DMS114 treated with DMSO at 0.1 percent for 48 hours (cell line): ENCODE results near the gene MTTP.

Experiments
- DNase-seq: peaks from one replicate; lab custom pipeline; 2025; ENCODE audit not compliant: unreplicated experiment; lab: John Stamatoyannopoulos, UW

Gene MTTP

GRCh38 chr4:99591757-99592156 is 17.1 kb downstream of the MTTP start:
- no peak for DNase-seq

DNA sequence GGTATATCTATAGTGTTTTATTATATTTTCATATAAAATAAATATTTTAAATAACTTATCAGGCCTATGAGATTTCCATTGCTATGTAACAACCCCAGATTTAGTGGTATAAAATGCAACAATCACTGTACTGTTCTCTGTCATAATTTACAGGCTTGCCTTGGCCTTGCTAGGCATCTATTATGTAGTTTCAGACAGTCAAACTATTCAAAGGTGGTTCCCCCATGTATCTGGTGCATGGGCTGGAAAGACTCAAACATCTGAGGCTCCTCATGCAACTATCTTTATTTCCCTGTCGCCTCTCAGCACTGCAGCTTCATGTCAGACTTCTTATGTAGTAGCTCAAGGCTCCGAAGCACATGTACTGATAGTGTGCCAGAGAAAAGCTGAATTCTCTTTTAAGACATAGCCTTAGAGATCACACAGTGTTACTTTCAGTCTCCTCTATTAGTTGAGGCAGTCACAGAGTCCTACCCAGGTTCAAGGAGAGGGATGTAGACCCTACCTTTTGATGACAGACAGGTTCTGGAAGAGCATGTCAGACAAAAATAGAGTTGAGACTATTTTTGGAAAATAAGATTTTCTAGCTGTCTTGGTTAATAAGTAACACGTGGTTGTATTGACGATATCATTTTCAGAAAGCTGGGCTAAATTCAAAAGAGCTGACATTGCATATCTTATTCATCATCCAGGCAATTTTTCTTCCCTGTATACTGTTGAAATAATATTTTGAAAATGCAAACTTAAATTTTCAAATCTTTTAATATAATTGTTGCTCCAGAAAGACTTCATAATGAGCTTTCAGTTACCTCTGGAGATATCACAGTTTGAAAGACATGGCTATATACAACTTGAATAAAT is 19.4 kb downstream of the MTTP start:
- DNase-seq: no peak

- DNase-seq: no peak
Observed at GRCh38 chr4:99594818-99595217, 20.2 kb downstream of the MTTP start.

- no peak for DNase-seq
Observed at GRCh38 chr4:99606716-99607115, 32.1 kb downstream of the MTTP start.

DNA sequence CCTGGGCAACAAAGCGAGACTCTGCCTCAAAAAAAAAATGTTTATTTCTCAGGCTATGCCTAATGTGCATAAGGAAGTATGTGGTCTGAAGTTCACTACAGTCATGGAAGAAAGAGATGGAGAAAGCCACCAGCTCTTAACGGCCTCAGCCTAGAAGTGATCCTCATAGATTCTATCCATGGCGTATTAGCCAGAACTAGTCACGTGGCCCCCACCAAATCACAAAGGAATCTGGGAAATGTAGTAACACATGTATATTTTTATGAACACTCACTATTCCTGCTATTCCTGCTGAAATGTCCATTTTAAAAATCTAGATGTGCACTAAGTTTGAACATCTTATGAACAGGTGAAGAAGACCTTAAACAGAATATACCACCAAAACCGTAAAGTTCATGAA is 33.8 kb downstream of the MTTP start:
- DNase-seq: no peak

GRCh38 chr4:99610605-99611175 is 36.1 kb downstream of the MTTP start:
- DNase-seq: no peak

DNA sequence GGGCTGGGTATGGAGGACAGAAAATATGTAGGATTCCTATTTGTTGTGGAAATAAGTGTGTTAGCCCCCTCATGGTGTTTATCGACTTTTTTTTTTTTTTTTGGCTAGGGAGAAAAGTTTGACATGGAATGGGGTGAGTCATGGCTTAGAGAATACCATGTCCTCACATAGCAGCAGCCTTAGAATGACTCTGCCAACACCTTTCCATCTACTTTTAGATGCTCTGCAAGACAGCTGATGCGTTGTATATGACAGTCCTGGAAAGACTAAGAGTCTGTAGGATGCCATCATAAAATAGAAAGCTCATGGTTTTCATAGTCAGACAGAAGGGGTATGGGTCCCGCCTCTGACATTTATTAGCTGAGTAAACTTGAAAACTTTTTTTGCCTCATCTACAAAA is 37.7 kb downstream of the MTTP start:
- no peak for DNase-seq

DNA sequence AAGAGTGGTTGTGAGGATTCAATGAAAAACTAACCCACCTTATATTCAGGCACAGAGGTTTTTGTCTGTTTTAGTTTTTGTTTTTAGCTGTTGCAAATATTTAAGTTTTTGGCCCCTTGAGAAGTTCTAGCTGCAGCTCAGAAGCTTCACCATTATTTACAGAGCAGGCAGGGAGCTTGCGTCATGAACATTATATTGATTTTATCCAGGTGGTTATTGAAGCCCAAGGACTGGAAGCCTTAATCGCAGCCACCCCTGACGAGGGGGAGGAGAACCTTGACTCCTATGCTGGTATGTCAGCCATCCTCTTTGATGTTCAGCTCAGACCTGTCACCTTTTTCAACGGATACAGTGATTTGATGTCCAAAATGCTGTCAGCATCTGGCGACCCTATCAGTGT is 38.1 kb downstream of the MTTP start:
- DNase-seq: no peak

- no peak for DNase-seq
Observed at GRCh38 chr4:99614491-99614890, 39.9 kb downstream of the MTTP start.

- no peak for DNase-seq
Observed at GRCh38 chr4:99615170-99615820, 40.7 kb downstream of the MTTP start.

DNA sequence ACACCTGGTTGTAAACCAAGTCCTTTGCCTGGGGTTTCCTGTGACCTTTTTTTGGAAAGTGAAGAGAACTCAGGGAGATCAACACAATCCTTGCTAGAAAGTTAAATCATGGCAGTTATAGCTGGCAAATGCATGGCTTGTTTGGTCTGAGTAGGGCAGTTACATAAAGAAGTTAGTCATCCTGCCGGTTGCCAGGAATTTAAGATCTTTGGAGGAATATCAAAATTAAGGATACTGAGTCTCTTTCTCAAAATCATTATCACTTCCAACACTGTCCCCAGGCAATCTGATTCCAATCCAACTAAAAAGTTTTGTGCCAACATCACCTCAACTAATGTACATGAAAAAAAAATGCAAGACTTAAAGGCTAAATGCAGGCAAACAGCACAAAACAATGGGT is 42.8 kb downstream of the MTTP start:
- DNase-seq: no peak

GRCh38 chr4:99622341-99622740 is 47.7 kb downstream of the MTTP start:
- DNase-seq: no peak

DNA sequence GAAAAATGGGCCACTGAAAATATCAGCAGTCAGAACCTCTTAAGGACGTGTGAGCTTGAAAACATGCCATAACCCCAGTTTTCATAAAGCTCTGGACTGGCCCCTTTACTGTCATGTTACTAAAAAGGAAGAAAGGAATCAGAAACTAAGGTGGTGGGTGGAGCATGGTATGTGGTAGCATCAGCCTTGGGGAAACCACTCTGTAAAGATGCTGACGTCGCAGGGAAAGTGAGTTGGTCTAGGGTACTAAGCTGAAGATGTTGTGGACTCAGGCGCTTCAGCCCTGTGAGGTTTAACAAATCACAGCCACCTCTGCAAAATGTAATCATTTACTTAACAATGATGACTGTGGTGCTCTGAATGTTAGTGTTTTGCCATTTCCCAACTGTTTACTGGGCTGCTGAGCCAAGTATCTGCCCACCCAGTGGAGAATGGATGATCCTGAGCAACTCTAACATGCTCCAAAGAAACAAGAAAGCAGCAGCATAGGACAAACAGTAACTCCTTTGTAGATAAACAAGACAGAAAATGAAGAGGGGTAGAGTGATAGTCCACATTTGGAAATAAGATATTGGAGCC is 49.6 kb downstream of the MTTP start:
- no peak for DNase-seq

- DNase-seq: no peak
Observed at GRCh38 chr4:99625369-99625768, 50.7 kb downstream of the MTTP start.

DNA sequence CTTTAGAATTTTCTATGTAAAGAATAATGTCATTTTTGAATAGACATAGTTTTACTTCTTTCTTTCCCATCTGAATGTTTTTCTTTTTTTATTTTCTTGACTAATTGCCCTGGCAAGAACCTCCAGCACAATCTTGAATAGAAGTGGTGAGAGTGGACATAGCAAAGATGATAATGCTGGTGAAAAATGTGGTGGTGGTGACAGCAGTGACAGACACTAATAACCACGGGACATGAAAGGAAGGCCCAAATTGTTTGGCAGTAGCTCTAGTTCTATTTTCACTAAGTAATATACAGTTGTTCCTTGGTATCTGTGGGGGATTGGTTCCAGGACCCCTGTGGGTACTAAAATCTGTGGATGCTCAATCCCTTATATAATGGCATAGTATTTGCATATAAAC is 53.4 kb downstream of the MTTP start:
- DNase-seq: no peak

- DNase-seq: no peak
Observed at GRCh38 chr4:99629962-99630554, 55.4 kb downstream of the MTTP start.

DNA sequence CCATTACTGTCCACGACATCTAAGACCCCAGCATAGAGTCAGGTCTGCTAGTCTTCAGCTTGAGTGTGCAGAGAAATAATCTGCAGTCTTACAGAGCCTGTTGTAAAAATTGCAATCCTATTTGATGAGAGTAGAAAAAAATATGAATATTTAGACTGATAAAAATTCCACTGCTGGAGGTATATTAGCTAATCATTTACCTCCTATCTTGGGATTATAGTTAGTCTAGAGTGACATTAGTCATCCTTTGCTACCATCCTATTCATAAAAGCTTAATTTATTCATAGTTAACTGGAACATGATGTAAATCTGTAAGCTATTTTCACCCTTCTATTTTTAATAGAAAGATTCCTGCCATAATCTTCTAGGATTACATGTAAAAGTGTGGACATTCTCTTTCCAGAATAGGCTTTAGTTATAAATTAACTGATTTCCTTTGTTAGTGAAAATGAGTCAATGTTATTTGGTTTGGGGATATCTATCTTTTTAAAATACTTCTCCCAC is 56.3 kb downstream of the MTTP start:
- no peak for DNase-seq

- DNase-seq: no peak
Observed at GRCh38 chr4:99633772-99634171, 59.1 kb downstream of the MTTP start.

GRCh38 chr4:99634742-99635360 is 60.2 kb downstream of the MTTP start:
- no peak for DNase-seq

DNA sequence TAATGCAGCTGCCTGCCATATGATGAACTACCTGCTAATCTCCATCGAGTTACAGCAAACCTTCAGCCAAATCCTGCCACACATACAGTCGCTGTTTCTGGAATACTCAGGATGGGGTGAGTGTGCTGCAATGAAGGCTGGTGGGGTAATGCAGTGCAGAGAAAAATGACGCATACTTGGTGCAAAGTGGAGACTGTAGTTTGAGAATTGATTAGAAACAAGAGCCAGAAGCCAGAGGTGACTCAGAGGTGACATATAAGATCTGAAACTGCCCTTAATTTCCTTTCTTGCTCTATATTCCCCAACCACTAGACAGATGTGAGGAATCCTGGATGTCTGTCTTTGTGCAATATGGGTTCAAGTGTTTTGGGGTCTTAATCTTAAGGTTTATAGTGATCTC is 61.0 kb downstream of the MTTP start:
- DNase-seq: no peak

- no peak for DNase-seq
Observed at GRCh38 chr4:99636422-99636821, 61.8 kb downstream of the MTTP start.
